ELR (cell line): ENCODE measurements around the gene MAGEB1.

Source experiments
- DNase-seq: peaks from one replicate; pipeline ENCODE4 v3.0.0-alpha.2; 2015; ENCODE audit warnings: low read depth

MAGEB1 gene

DNA sequence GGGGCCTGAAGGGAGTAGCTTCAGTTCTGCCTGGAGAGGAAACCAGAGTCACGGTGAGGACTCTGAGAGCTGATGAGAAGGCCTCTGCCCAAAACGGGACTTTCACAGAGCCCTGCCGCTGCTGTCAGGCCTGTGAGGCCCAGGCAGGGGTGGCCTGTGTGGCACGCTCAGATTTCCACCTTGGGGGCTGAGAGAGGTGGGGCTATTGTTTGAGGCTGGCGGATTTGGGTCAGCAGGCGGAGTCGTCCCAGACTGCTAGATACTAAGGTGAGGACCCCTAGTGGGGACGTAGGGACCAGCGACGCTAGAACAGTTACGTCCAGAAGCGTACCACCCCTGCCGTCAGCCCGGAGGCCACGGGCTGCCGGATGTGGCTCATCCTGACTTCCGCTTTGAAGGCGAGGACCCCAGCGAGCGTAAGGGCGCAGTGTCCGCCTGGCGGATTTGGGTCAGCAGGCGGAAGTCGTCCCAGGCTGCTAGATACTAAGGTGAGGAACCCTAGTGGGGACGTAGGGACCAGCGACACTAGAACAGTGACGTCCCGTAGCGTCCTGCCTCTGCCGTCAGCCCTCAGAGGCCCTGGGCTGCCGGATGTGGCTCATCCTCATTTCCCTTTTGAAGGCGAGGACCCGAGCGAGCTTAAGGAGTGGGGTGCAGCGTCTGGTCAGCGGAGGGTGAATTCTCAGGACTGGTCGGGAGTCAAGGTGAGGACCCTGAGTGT, at the start of gene MAGEB1:
Gene MAGEB1 (plus strand): TSS at position 378 of the 721 bp plus-strand sequence. CDS start 3,348 bp downstream, outside the sequence.
- DNase-seq, result no peak

GRCh38 chrX:30212172-30212571, 34.8 kb upstream of the MAGEB1 start:
- DNase-seq, result no peak

DNA sequence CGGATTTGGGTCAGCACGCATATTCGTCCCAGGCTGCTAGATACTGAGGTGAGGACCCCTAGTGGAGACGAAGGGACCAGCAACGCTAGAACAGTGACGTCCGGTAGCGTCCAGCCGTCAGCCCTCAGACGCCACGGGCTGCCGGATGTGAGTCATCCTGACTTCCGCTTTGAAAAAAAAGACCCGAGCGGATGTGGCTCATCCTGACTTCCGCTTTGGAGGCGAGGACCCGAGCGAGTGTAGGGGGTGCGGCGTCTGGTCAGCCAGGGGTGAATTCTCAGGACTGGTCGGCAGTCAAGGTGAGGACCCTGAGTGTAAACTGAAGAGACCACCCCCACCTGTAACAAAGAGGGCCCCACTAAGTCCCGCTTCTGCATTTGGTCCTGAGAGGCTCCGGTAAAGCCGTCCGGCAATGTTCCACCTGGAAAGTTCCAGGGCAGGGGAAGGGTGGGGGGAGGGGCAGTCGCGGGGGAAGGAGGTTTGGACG, 31.5 kb upstream of the MAGEB1 start, which contains the start of gene MAGEB2:
Gene MAGEB2 (plus strand): TSS at position 207 of the 487 bp plus-strand sequence. CDS start 3,018 bp downstream, outside the sequence.
- no peak for DNase-seq

- DNase-seq, result no peak
Measured at GRCh38 chrX:30217465-30217864, 29.5 kb upstream of the MAGEB1 start.

GRCh38 chrX:30219372-30219771, 27.6 kb upstream of the MAGEB1 start:
- DNase-seq, result no peak

GRCh38 chrX:30220661-30221060, 26.3 kb upstream of the MAGEB1 start:
- DNase-seq, result no peak

GRCh38 chrX:30224536-30224935, 22.4 kb upstream of the MAGEB1 start:
- DNase-seq, result no peak

DNA sequence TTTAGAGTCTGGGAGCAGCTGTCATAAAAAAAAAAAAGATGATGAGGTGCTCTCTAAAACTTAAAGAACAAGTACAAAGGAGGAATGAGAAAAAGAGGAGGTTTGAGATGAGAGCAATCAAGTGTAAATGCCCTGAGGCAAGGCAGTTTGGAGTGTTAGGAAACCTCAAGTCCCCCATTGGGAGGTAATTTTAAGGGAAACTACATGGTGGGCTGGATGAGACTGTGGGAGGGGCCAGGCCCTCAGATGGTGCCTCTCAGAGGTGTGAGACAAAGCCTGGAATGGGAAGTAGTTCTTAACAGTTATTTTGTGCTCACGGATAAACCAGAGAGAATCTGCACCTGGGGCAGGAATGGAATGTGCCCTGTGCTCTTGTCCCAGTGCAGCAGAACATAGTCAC, 18.4 kb upstream of the MAGEB1 start:
- DNase-seq, result no peak

GRCh38 chrX:30230395-30230794, 16.6 kb upstream of the MAGEB1 start, which contains the start of gene MAGEB3:
TSS of gene MAGEB3 (plus strand) at chrX:30230657. CDS start at chrX:30235925, 5,268 bp downstream.
- no peak for DNase-seq

- no peak for DNase-seq
Measured at GRCh38 chrX:30241724-30242415, 5.1 kb upstream of the MAGEB1 start, which contains the start of gene MAGEB4. TSS of gene MAGEB4 (plus strand) at chrX:30242000. CDS start at chrX:30242136, 136 bp downstream.

DNA sequence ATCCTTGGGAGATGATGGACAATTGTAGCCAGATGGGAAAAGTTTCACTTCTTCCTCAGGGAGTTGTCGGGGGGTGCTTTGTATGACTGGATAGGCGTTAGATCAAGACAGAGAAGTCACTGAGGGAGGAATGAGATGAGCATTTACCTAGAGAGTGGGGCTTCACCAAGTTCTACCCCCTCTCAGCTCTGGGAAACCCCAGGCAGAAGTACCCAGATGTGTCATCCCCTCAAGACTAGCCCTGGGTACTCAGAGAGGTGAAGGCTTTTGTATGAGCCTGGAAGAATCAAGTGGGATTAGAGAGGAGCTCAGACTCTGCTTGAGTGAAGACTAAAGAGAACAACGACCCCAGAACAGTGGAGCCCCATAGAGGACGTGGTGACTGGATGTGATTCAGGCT, 1.9 kb downstream of the MAGEB1 start:
- DNase-seq, result no peak

DNA sequence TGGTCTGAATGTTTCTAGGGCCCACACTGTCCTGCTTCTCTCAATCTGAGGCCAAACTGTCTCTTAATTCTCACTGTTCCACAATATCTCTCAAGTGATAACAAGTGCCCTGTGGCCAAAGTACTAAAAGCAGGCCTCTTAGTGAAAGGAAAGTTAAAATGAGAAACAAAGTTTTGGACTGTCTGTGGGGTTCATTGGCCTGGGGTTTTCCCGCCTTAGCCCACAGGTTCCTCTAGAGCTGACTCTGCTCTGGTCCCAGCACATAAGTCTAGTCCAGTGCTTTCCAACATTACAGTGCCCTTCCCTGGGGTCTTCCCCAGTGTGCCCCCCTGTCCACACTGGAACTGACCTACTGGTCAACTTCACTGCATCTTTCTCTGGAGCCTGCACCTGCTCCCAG, 6.3 kb downstream of the MAGEB1 start:
- no peak for DNase-seq

- no peak for DNase-seq
Measured at GRCh38 chrX:30259927-30260326, 13.0 kb downstream of the MAGEB1 start.

DNA sequence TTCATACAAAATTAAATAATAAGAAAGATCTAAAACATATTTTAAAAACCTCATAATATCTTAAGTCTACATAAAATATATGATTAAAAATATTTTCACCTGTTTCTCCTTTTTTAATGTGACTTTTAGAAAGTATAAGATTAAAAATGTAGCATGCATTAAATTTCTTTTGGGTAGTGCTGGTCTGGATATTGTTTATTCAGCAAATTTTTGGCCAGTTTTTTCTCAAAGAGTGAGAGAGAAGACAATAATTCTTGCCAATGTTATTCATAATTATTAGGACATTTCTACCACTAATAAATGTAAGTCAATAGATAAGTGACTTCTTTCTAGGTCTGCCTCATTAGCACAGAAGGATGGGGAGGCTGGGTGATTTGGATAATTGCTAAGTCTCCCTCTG, 14.1 kb downstream of the MAGEB1 start:
- DNase-seq, result no peak

DNA sequence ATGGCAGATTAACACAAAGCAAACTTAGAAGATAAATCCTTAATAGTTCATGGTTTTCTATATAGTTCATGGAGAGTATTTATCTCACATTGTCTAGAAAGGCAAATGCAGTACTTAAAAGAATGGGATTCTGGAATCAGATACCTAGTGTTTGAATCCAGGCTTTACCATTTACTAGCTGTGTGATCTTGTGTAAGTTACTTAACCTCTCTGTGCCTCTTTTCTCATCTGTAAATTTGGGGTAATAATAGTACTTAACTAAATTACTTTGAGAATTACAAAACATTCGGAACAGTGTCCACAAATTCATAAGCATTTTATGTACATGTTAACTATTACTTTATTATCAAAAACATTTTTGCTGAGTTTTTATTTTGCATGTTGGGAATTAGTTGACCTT, 15.8 kb downstream of the MAGEB1 start:
- DNase-seq, result no peak

DNA sequence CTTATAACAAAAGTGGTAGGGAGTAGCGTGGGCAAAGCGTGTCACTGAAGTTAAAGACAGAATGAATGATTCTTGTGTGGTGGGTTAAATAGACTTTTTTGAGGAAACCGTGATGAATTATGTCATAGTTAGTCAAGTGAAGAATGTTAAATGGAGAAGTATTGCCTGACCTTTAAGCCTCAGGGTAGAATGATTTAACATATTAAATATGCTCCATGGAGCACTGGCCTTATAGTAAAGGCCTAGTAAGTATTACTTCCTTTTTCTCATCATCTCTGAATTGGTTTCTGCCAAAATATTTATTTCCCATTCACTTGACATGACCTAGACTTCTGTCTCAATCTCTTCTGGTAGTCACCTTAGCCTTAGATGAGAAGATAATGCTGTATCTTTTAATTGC, 23.7 kb downstream of the MAGEB1 start:
- DNase-seq, result peak; percentile 0

- peak; percentile 5 for DNase-seq
Measured at GRCh38 chrX:30275498-30275897, 28.6 kb downstream of the MAGEB1 start.

- DNase-seq, result peak; percentile 13
Measured at GRCh38 chrX:30278365-30278764, 31.4 kb downstream of the MAGEB1 start.

DNA sequence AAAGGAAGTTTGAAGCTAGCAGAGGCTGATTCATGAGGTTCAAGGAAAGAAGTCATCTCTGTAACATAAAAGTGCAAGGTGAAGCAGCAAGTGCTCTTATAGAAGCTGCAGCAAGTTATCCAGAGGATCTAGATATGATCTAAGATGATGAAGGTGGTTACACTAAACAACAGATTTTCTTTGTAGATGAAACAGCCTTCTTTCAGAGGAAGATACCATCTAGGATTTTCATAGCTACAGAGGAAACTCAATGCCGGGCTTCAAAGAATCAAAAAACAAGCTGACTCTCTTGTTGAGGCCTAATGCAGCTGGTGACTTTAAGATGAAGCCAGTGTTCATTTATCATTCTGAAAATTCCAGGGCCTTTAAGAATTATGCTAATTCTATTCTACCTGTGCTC, 33.5 kb downstream of the MAGEB1 start:
- no peak for DNase-seq

- DNase-seq, result no peak
Measured at GRCh38 chrX:30282527-30282926, 35.6 kb downstream of the MAGEB1 start.

DNA sequence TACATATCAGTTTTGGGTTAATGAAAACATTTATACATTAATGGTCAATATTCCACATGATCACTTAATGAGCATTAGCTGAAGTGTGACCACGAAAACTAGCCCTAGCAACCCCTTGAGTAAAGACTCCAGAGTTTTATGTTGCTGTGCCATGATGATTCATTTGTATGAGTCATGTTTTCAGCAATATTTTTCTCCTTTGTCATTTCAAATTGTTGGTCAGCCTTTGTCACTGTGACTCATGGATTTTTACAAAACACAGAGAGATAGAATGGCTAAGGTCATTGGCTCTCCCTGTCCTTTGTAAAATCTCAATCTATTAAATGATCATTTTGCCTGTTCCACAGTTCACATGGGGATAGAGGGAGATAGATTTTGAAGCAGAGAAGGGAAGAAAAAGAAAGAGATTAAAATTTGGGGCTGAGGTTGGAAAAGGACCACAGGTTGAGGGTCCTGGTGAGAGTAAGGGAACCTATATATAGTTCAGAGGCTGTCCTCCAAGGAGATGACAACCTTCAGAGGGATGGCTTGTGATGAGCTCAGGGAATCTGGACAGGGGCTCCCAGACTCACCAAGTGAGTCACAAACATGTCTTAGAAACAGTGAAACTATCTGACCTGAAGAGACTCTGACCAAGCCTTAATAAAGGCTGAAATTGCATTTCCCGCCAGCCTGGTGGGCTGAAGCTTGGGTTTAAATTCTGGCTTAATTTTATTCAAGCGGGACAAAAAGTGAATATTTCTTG, 36.7 kb downstream of the MAGEB1 start:
- peak; percentile 70 for DNase-seq
